Endothelial cell of umbilical vein (primary cell): ENCODE measurements around the gene GNB5. TPM values are rescaled to one million over a fixed set of nuclear protein-coding genes. Genes with fewer than 3 reads are reported as not detected.

ENCODE experiments used
- BruUV-seq: library from RNA; stranded (reverse); fragments of 400-500 nt; replicated peaks from 2 replicates; lab custom pipeline; 2021; lab: Mats Ljungman, UMichigan
- CTCF ChIA-PET: fragments of 300-600, 350-600 bp; sonication (Branson Sonifier 250); formaldehyde crosslinking; loops from one replicate; lab custom pipeline; 2021; ENCODE audit warnings: antibody characterized with exemption, inconsistent platforms; lab: Charles Lee
- POLR2A ChIA-PET: fragments of 300-600, 350-600 bp; sonication (Branson Sonifier 250); formaldehyde crosslinking; loops from one replicate; lab custom pipeline; 2021; ENCODE audit warnings: antibody characterized with exemption, inconsistent platforms; lab: Charles Lee
- DNase-seq: peaks from one replicate; pipeline ENCODE4 v3.0.0-alpha.2; 2011; ENCODE audit warnings: low read depth, low spot score
- FAIRE-seq: peaks from 2 replicates; lab custom pipeline; 2011; peaks lifted over from hg19 to GRCh38; lab: Jason Lieb, UNC
- H2AFZ ChIP-seq: 2 replicates; pipeline ENCODE4 v1.6.0; 2012; ENCODE audit warnings: low read depth, low read length, control low read depth, inconsistent platforms
- H3K27ac ChIP-seq: 2 replicates; pipeline ENCODE4 v1.5.1; 2011; ENCODE audit warnings: low read depth, mild to moderate bottlenecking, control low read depth, low read length, moderate library complexity; ENCODE audit not compliant: insufficient read depth
- H3K27me3 ChIP-seq, 2 experiments: 2 replicates each; pipeline versions ENCODE4 v1.6.0 to v1.6.1; 2011; ENCODE audit warnings: low read length in 2 of 2, mixed read lengths in 1 of 2; ENCODE audit not compliant: control insufficient read depth in 2 of 2, insufficient read depth in 2 of 2
- H3K36me3 ChIP-seq, 2 experiments: 2 replicates in 1 of 2; 3 replicates in 1 of 2; pipeline ENCODE4 v1.5.1; 2011; ENCODE audit warnings: low read length in 2 of 2, mild to moderate bottlenecking in 1 of 2, moderate library complexity in 1 of 2; ENCODE audit not compliant: control insufficient read depth in 2 of 2, insufficient read depth in 2 of 2; ENCODE audit errors: extremely low read depth in 1 of 2
- H3K4me1 ChIP-seq: 3 replicates; pipeline ENCODE4 v1.5.1; 2011; ENCODE audit warnings: mild to moderate bottlenecking, low read length; ENCODE audit not compliant: control insufficient read depth, insufficient read depth; ENCODE audit errors: extremely low read depth
- H3K4me2 ChIP-seq: 2 replicates; pipeline ENCODE4 v1.6.1; 2011; ENCODE audit warnings: low read length, control low read depth, mixed read lengths; ENCODE audit not compliant: insufficient read depth
- H3K4me3 ChIP-seq, 3 experiments: fragments of 200-600 bp in 1 of 3; sonication (generic), shearing (Covaris generic) in 1 of 3; replicated peaks in 1 of 3; 2 replicates each; pipeline ENCODE4 v1.5.1; 2011 to 2016; ENCODE audit warnings: control low read depth in 3 of 3, low read length in 3 of 3, mild to moderate bottlenecking in 2 of 3, inconsistent platforms in 1 of 3, low read depth in 1 of 3, moderate library complexity in 1 of 3; ENCODE audit not compliant: insufficient read depth in 1 of 3
- H3K79me2 ChIP-seq: 2 replicates; pipeline ENCODE4 v1.6.0; 2012; ENCODE audit warnings: low read length, inconsistent platforms; ENCODE audit not compliant: control insufficient read depth, insufficient read depth
- H3K9ac ChIP-seq: replicated peaks from 2 replicates; pipeline ENCODE3; 2011; ENCODE audit warnings: low read length, control low read depth; ENCODE audit not compliant: insufficient read depth; ENCODE audit errors: extremely low read depth
- H3K9me1 ChIP-seq: replicated peaks from 3 replicates; pipeline ENCODE4 v1.6.0; 2011; ENCODE audit warnings: mild to moderate bottlenecking, low read length; ENCODE audit not compliant: control insufficient read depth, insufficient read depth; ENCODE audit errors: extremely low read depth
- H3K9me3 ChIP-seq: replicated peaks from 2 replicates; pipeline ENCODE4 v1.5.1; 2012; ENCODE audit warnings: low read length, inconsistent platforms; ENCODE audit not compliant: control insufficient read depth, insufficient read depth
- H4K20me1 ChIP-seq: replicated peaks from 2 replicates; pipeline ENCODE3; 2011; ENCODE audit warnings: mild to moderate bottlenecking, low read length; ENCODE audit not compliant: control insufficient read depth, insufficient read depth; ENCODE audit errors: extremely low read depth
- CTCF ChIP-seq, 2 donors: IDR thresholded peaks; 1 replicate in 1 of 2; 2 replicates in 1 of 2; pipeline ENCODE4 v1.5.1; 2011; ENCODE audit warnings: low read length in 2 of 2, mild to moderate bottlenecking in 2 of 2, moderate library complexity in 2 of 2, control low read depth in 1 of 2, inconsistent platforms in 1 of 2, low read depth in 1 of 2; ENCODE audit not compliant: insufficient read depth in 1 of 2; ENCODE audit errors: extremely low read depth in 1 of 2
- EZH2 ChIP-seq: IDR thresholded peaks from 2 replicates; pipeline ENCODE4 v1.6.1; 2012; ENCODE audit warnings: borderline replicate concordance, low read depth, mild to moderate bottlenecking, moderate library complexity, low read length, inconsistent platforms; ENCODE audit not compliant: severe bottlenecking
- FOS ChIP-seq: IDR thresholded peaks from 2 replicates; pipeline ENCODE4 v1.6.1; 2011; ENCODE audit warnings: mild to moderate bottlenecking, low read length, moderate library complexity, borderline replicate concordance; ENCODE audit not compliant: insufficient read depth
- GATA2 ChIP-seq: IDR thresholded peaks from 2 replicates; pipeline ENCODE4 v1.7.0; 2011; ENCODE audit warnings: low read depth, mild to moderate bottlenecking, moderate library complexity, mixed read lengths, low read length; ENCODE audit not compliant: insufficient read length, insufficient read depth
- POLR2AphosphoS5 ChIP-seq: IDR thresholded peaks from 2 replicates; pipeline ENCODE4 v1.6.1; 2012; ENCODE audit warnings: low read depth, mild to moderate bottlenecking, control low read depth, low read length, moderate library complexity; ENCODE audit not compliant: insufficient read depth
- dilution Hi-C: fragments of 300-500 bp; cut with MboI; formaldehyde crosslinking; loops from one replicate; pipeline ENCODE4 v1.15.0; 2019; ENCODE audit warnings: low sequenced_read_pairs; ENCODE audit not compliant: extremely low pct_ligation_motif_present
- intact Hi-C: fragments of 100-400 bp; cut with micrococcal nuclease; formaldehyde crosslinking; loops from one replicate; pipeline ENCODE4 v1.10.0; 2022
- polyA plus RNA-seq, 4 experiments: library from polyadenylated mRNA; depleted of rRNA in 3 of 4; stranded (reverse) in 3 of 4; unstranded in 1 of 4; fragments of >200 nt; gene quantifications; 2 replicates each; pipeline versions ENCODE4 v1.2.1 to v1.2.3, GENCODE V29; 2011 to 2012; ENCODE audit warnings: missing spikeins in 1 of 4
- total RNA-seq: library from RNA; stranded (reverse); gene quantifications from 2 replicates; pipeline ENCODE4 v1.2.3, GENCODE V29; 2021

Gene GNB5
- total and polyA plus RNA-seq, 2 donors (not counting 3 experiments of a cell fraction or from before 2014, with no cell fraction given): 15.6 to 16.8 TPM

- POLR2A ChIA-PET: no interaction called here
- no peak overlapping the region for H2AFZ ChIP-seq
- FAIRE-seq (no peak), DNase-seq (no peak)
- H3K4me3 ChIP-seq: no peak overlapping the region
- no TSS peak for BruUV-seq
- peaks cover 0 to 1% of the 10 kb centered on the region in 2 experiments for H3K36me3 ChIP-seq
- H3K9ac ChIP-seq: no peak overlapping the region
- H3K27ac ChIP-seq: no peak overlapping the region
- no peaks in the 10 kb centered on the region for H4K20me1 ChIP-seq
- intact Hi-C loops: no loop called here
- dilution Hi-C loops: no loop called here
- H3K4me2 ChIP-seq: no peak overlapping the region
- TF ChIP-seq FOS: no peak
- TF ChIP-seq EZH2: no peak
- no peak for TF ChIP-seq CTCF (IDR thresholded peaks at IDR 0.05; ENCODE audit: extremely low read depth in 1 of 2, insufficient read depth in 1 of 2, low read depth in 1 of 2, low read length in 2 of 2)
- TF ChIP-seq GATA2: no peak
- no peak for TF ChIP-seq POLR2AphosphoS5
- no peaks in the 10 kb centered on the region for H3K4me1 ChIP-seq
- H3K27me3 ChIP-seq: no peaks in the 10 kb centered on the region
- no peaks in the 10 kb centered on the region for H3K79me2 ChIP-seq
- CTCF ChIA-PET: interaction anchor here (1.3 kb wide), 1 partner anchor 28 kb away, joined by 4 read pairs; no protein-coding TSS in a partner anchor
- H3K9me1 ChIP-seq: no peaks in the 10 kb centered on the region
- no peaks in the 10 kb centered on the region for H3K9me3 ChIP-seq
These were observed 35.3 kb downstream of the GNB5 start for GRCh38 chr15:52155878-52156277.
